Naive thymus-derived CD8-positive, alpha-beta T cell (primary cell): ENCODE measurements around the gene PCYT2. TPM values are rescaled to one million over a fixed set of nuclear protein-coding genes. Genes with fewer than 3 reads are reported as not detected.

ENCODE experiments used
- ATAC-seq, 2 donors: fragments of 150-1000 bp; cut with Tn5 transposase in 1 of 2; sonication (Bioruptor Pico), chemical (Tn5 transposase) in 1 of 2; 1 replicate in 1 of 2; 2 replicates in 1 of 2; pipeline ENCODE4 v1.10.0; 2021; ENCODE audit warnings: mild to moderate bottlenecking in 2 of 2, moderate library complexity in 2 of 2
- POLR2A ChIA-PET: fragments of 350-600 bp; sonication (Branson Sonifier 250); formaldehyde crosslinking; loops from one replicate; lab custom pipeline; 2021; ENCODE audit warnings: antibody characterized with exemption; lab: Charles Lee
- DNase-seq, 10 donors: peaks; one replicate each; pipeline versions ENCODE4 v3.0.0 to v3.0.0-alpha.2; 2020 to 2022
- H3K27ac Mint-ChIP-seq, 10 donors: one replicate each; pipeline ENCODE4 v1.8.0; 2020 to 2022; ENCODE audit warnings: mild to moderate bottlenecking in 10 of 10, mixed read lengths in 10 of 10, moderate library complexity in 4 of 10, inconsistent platforms in 1 of 10
- H3K27me3 Mint-ChIP-seq, 5 donors: one replicate each; pipeline ENCODE4 v1.8.0; 2021 to 2022; ENCODE audit warnings: mixed read lengths in 5 of 5
- H3K36me3 Mint-ChIP-seq, 3 donors: one replicate each; pipeline ENCODE4 v1.8.0; 2020 to 2022; ENCODE audit warnings: mixed read lengths in 3 of 3, mild to moderate bottlenecking in 2 of 3, inconsistent platforms in 1 of 3
- H3K4me1 Mint-ChIP-seq, 4 donors: one replicate each; pipeline ENCODE4 v1.8.0; 2021 to 2022; ENCODE audit warnings: mixed read lengths in 4 of 4
- H3K4me3 Mint-ChIP-seq, 10 donors: one replicate each; pipeline ENCODE4 v1.8.0; 2020 to 2022; ENCODE audit warnings: mild to moderate bottlenecking in 10 of 10, mixed read lengths in 10 of 10, moderate library complexity in 6 of 10, inconsistent platforms in 1 of 10
- H3K9me3 Mint-ChIP-seq, 9 donors: one replicate each; pipeline ENCODE4 v1.8.0; 2020 to 2022; ENCODE audit warnings: mixed read lengths in 9 of 9, mild to moderate bottlenecking in 3 of 9, inconsistent platforms in 1 of 9, moderate library complexity in 1 of 9
- polyA plus RNA-seq, 3 donors: library from polyadenylated mRNA; unstranded; fragments of 300-500 nt; fragmentation: Illumina TruSeq; gene quantifications; one replicate each; pipeline ENCODE4 v1.2.3, GENCODE V29; 2021
- total RNA-seq, 8 experiments: library from RNA in 2 of 8; stranded (reverse) in 2 of 8; gene quantifications; one replicate each; pipeline ENCODE4 v1.2.3 and lab custom pipeline; 2021 to 2026

The PCYT2 gene
- total and polyA plus RNA-seq, 5 experiments from 2014 or later, result 22.9 to 38.5 (median 24.0) TPM

GRCh38 chr17:81900181-81900820, 10.9 kb downstream of the PCYT2 start:
- ATAC-seq (no peak), DNase-seq (no peak)
- POLR2A ChIA-PET, result no interaction called here
- Mint-ChIP-seq H3K27me3 (peaks cover 5 to 13% (median 10%) of the 10 kb centered on the region in 5 donors), H3K4me1 (peaks cover 2 to 10% (median 7%) of the 10 kb centered on the region in 4 donors), H3K27ac (peak overlapping the region in 1 of 10 donors; percentile 12), H3K9me3 (no peaks in the 10 kb centered on the region), H3K4me3 (peak overlapping the region in 1 of 10 donors; percentile 48), H3K36me3 (peaks cover 0 to 47% (median 18%) of the 10 kb centered on the region in 3 donors)

- ATAC-seq (no peak), DNase-seq (no peak)
- H3K4me1 Mint-ChIP-seq, result peaks cover 2 to 10% (median 7%) of the 10 kb centered on the region in 4 donors
- H3K36me3 Mint-ChIP-seq, result peaks cover 0 to 52% (median 18%) of the 10 kb centered on the region in 3 donors
- no peak overlapping the region for H3K4me3 Mint-ChIP-seq
- no peaks in the 10 kb centered on the region for H3K9me3 Mint-ChIP-seq
- peaks cover 5 to 13% (median 10%) of the 10 kb centered on the region in 5 donors for H3K27me3 Mint-ChIP-seq
- H3K27ac Mint-ChIP-seq, result no peak overlapping the region
- POLR2A ChIA-PET, result interaction anchor here (0.5 kb wide), 1 partner anchor 24 kb away, joined by 7 read pairs; no protein-coding TSS in a partner anchor
Measured at GRCh38 chr17:81899514-81900166, 11.6 kb downstream of the PCYT2 start.

- Mint-ChIP-seq H3K4me1 (peaks cover 2 to 10% (median 7%) of the 10 kb centered on the region in 4 donors), H3K36me3 (peaks cover 0 to 54% (median 18%) of the 10 kb centered on the region in 3 donors)
- DNase-seq, result no peak
Measured at GRCh38 chr17:81898885-81899284, 12.3 kb downstream of the PCYT2 start.

GRCh38 chr17:81898029-81898866, 13.0 kb downstream of the PCYT2 start:
- peaks cover 2 to 10% (median 9%) of the 10 kb centered on the region in 4 donors for H3K4me1 Mint-ChIP-seq
- peaks cover 5 to 13% (median 10%) of the 10 kb centered on the region in 5 donors for H3K27me3 Mint-ChIP-seq
- no peaks in the 10 kb centered on the region for H3K9me3 Mint-ChIP-seq
- POLR2A ChIA-PET, result interaction anchor here (0.8 kb wide), 1 partner anchor 15 kb away, joined by 3 read pairs; no protein-coding TSS in a partner anchor
- DNase-seq, result no peak
- ATAC-seq, result no peak
- no peak overlapping the region for H3K27ac Mint-ChIP-seq
- H3K4me3 Mint-ChIP-seq, result no peak overlapping the region
- peaks cover 0 to 54% (median 18%) of the 10 kb centered on the region in 3 donors for H3K36me3 Mint-ChIP-seq

More at GRCh38 chr17:81898885-81899284, 12.3 kb downstream of the PCYT2 start:
- peaks cover 5 to 13% (median 10%) of the 10 kb centered on the region in 5 donors for H3K27me3 Mint-ChIP-seq
- no peak overlapping the region for H3K4me3 Mint-ChIP-seq
- no peaks in the 10 kb centered on the region for H3K9me3 Mint-ChIP-seq
- ATAC-seq, result no peak
- H3K27ac Mint-ChIP-seq, result no peak overlapping the region
- POLR2A ChIA-PET, result interaction anchor here (0.5 kb wide), 1 partner anchor 23 kb away, joined by 7 read pairs; no protein-coding TSS in a partner anchor

GRCh38 chr17:81895400-81895799, 15.8 kb downstream of the PCYT2 start:
- POLR2A ChIA-PET, result no interaction called here
- DNase-seq (no peak), ATAC-seq (no peak)
- Mint-ChIP-seq H3K4me1 (peaks cover 0 to 18% (median 9%) of the 10 kb centered on the region in 4 donors), H3K9me3 (no peaks in the 10 kb centered on the region), H3K27me3 (peaks cover 0 to under 1% (median 0%) of the 10 kb centered on the region in 5 donors), H3K4me3 (no peak overlapping the region), H3K27ac (no peak overlapping the region), H3K36me3 (peaks cover 0 to 45% (median 12%) of the 10 kb centered on the region in 3 donors)

GRCh38 chr17:81891303-81891552, 20.0 kb downstream of the PCYT2 start:
- POLR2A ChIA-PET, result interaction anchor here (1.0 to 8.9 kb wide), 4 partner anchors 14 to 30 kb away, joined by 3 to 71 read pairs (median 10); partner anchors contain the start of genes ARHGDIA, P4HB and PCYT2
- Mint-ChIP-seq H3K4me1 (peaks cover 13 to 36% (median 24%) of the 10 kb centered on the region in 4 donors), H3K27ac (peak overlapping the region; percentile 88 to 99 (median 98)), H3K27me3 (no peaks in the 10 kb centered on the region), H3K9me3 (no peaks in the 10 kb centered on the region), H3K4me3 (peak overlapping the region; percentile 89 to 97 (median 94)), H3K36me3 (peaks cover 0 to 45% (median 7%) of the 10 kb centered on the region in 3 donors)
- ATAC-seq (peak in 1 of 2 donors; percentile 21), DNase-seq (no peak)

- POLR2A ChIA-PET, result interaction anchor here (1.0 to 8.9 kb wide), 4 partner anchors 10 to 36 kb away, joined by 3 to 71 read pairs (median 4); partner anchors contain the start of genes ARHGDIA and P4HB
- H3K9me3 Mint-ChIP-seq, result no peaks in the 10 kb centered on the region
- peaks cover 13 to 36% (median 24%) of the 10 kb centered on the region in 4 donors for H3K4me1 Mint-ChIP-seq
- H3K4me3 Mint-ChIP-seq, result peak overlapping the region; percentile 80 to 93 (median 85)
- peak overlapping the region; percentile 66 to 97 (median 96) for H3K27ac Mint-ChIP-seq
- H3K27me3 Mint-ChIP-seq, result no peaks in the 10 kb centered on the region
- no peak for DNase-seq
- H3K36me3 Mint-ChIP-seq, result peaks cover 0 to 46% (median 6%) of the 10 kb centered on the region in 3 donors
- no peak for ATAC-seq
Measured at GRCh38 chr17:81890447-81891302, 20.5 kb downstream of the PCYT2 start.

GRCh38 chr17:81889602-81890001, 21.6 kb downstream of the PCYT2 start:
- Mint-ChIP-seq H3K27me3 (no peaks in the 10 kb centered on the region), H3K4me1 (peaks cover 13 to 36% (median 26%) of the 10 kb centered on the region in 4 donors), H3K9me3 (no peaks in the 10 kb centered on the region), H3K36me3 (peaks cover 0 to 42% (median 6%) of the 10 kb centered on the region in 3 donors), H3K4me3 (peak overlapping the region in 9 of 10 donors; percentile 41 to 93 (median 85)), H3K27ac (peak overlapping the region in 8 of 10 donors; percentile 56 to 97 (median 86))
- no peak for ATAC-seq
- POLR2A ChIA-PET, result interaction anchor here (1.0 to 8.9 kb wide), 2 partner anchors 9 to 17 kb away, joined by 3 to 71 read pairs; partner anchors contain the start of gene ARHGDIA
- DNase-seq, result no peak

- ATAC-seq (no peak), DNase-seq (no peak)
- no peaks in the 10 kb centered on the region for H3K27me3 Mint-ChIP-seq
- H3K27ac Mint-ChIP-seq, result peak overlapping the region in 7 of 10 donors; percentile 56 to 97 (median 65)
- POLR2A ChIA-PET, result interaction anchor here (8.9 kb wide), 1 partner anchor 17 kb away, joined by 71 read pairs; the partner anchor contains the start of gene ARHGDIA
- H3K4me3 Mint-ChIP-seq, result peak overlapping the region; percentile 31 to 93 (median 62)
- H3K9me3 Mint-ChIP-seq, result no peaks in the 10 kb centered on the region
- peaks cover 0 to 43% (median 6%) of the 10 kb centered on the region in 3 donors for H3K36me3 Mint-ChIP-seq
- H3K4me1 Mint-ChIP-seq, result peaks cover 13 to 36% (median 26%) of the 10 kb centered on the region in 4 donors
Measured at GRCh38 chr17:81888988-81889595, 22.1 kb downstream of the PCYT2 start.

- no peaks in the 10 kb centered on the region for H3K9me3 Mint-ChIP-seq
- ATAC-seq, result no peak
- DNase-seq, result no peak
- H3K4me1 Mint-ChIP-seq, result peaks cover 13 to 33% (median 26%) of the 10 kb centered on the region in 4 donors
- H3K27me3 Mint-ChIP-seq, result no peaks in the 10 kb centered on the region
- POLR2A ChIA-PET, result interaction anchor here (0.5 to 8.9 kb wide), 2 partner anchors 16 to 535 kb away, joined by 4 to 71 read pairs; partner anchors contain the start of gene ARHGDIA
- peaks cover 0 to 50% (median 6%) of the 10 kb centered on the region in 3 donors for H3K36me3 Mint-ChIP-seq
- peak overlapping the region in 5 of 10 donors; percentile 20 to 97 (median 65) for H3K27ac Mint-ChIP-seq
- peak overlapping the region in 8 of 10 donors; percentile 31 to 93 (median 66) for H3K4me3 Mint-ChIP-seq
Measured at GRCh38 chr17:81888105-81888987, 22.9 kb downstream of the PCYT2 start.
